MM.1S (cell line): ENCODE measurements around the gene GRIA4.

Source experiments
- DNase-seq: peaks from one replicate; pipeline ENCODE4 v3.0.0-alpha.2; 2015
- H2AFZ ChIP-seq: fragments of 300-600 bp; sonication (generic); 2 replicates; pipeline ENCODE4 v1.6.0; 2016; ENCODE audit warnings: antibody characterized with exemption, low read length
- H3F3A ChIP-seq: fragments of 300-600 bp; sonication (generic); 2 replicates; pipeline ENCODE4 v1.6.1; 2016; ENCODE audit warnings: mild to moderate bottlenecking, antibody characterized with exemption, low read length, moderate library complexity, mixed read lengths; ENCODE audit not compliant: insufficient read depth
- H3K27ac ChIP-seq: fragments of 300-600 bp; sonication (generic); 2 replicates; pipeline ENCODE4 v1.5.1; 2016; ENCODE audit warnings: mild to moderate bottlenecking, low read length
- H3K27me3 ChIP-seq: fragments of 300-600 bp; sonication (generic); replicated peaks from 2 replicates; pipeline ENCODE4 v1.6.0; 2016; ENCODE audit warnings: low read length; ENCODE audit not compliant: insufficient read depth
- H3K36me3 ChIP-seq: fragments of 300-600 bp; sonication (generic); replicated peaks from 2 replicates; pipeline ENCODE4 v1.6.1; 2016; ENCODE audit warnings: mild to moderate bottlenecking, low read length, mixed read lengths; ENCODE audit not compliant: insufficient read depth
- H3K4me1 ChIP-seq: fragments of 300-600 bp; sonication (generic); 2 replicates; pipeline ENCODE4 v1.6.1; 2016; ENCODE audit warnings: low read length, mixed read lengths
- H3K4me2 ChIP-seq: fragments of 300-600 bp; sonication (generic); 2 replicates; pipeline ENCODE4 v1.6.0; 2016; ENCODE audit warnings: low read depth, low read length
- H3K4me3 ChIP-seq: fragments of 300-600 bp; sonication (generic); 2 replicates; pipeline ENCODE4 v1.5.1; 2016; ENCODE audit warnings: low read length, mixed read lengths
- H3K79me2 ChIP-seq: fragments of 300-600 bp; sonication (generic); 2 replicates; pipeline ENCODE4 v1.6.1; 2016; ENCODE audit warnings: mixed run types, low read length, mixed read lengths
- H3K9ac ChIP-seq: fragments of 300-600 bp; sonication (generic); 2 replicates; pipeline ENCODE4 v1.6.1; 2016; ENCODE audit warnings: low read length, mixed read lengths
- H3K9me2 ChIP-seq: fragments of 300-600 bp; sonication (generic); replicated peaks from 2 replicates; pipeline ENCODE4 v1.6.1; 2016; ENCODE audit warnings: mild to moderate bottlenecking, low read length, mixed read lengths; ENCODE audit not compliant: insufficient read depth
- H3K9me3 ChIP-seq: fragments of 300-600 bp; sonication (generic); replicated peaks from 2 replicates; pipeline ENCODE4 v1.6.1; 2016; ENCODE audit warnings: mild to moderate bottlenecking, low read length, mixed read lengths; ENCODE audit not compliant: insufficient read depth
- H4K20me1 ChIP-seq: fragments of 300-600 bp; sonication (generic); 2 replicates; pipeline ENCODE4 v1.6.1; 2016; ENCODE audit warnings: mild to moderate bottlenecking, low read length, moderate library complexity, mixed read lengths; ENCODE audit not compliant: insufficient read depth
- CTCF ChIP-seq: fragments of 300-600 bp; sonication (generic); IDR thresholded peaks from 2 replicates; pipeline ENCODE4 v1.5.1; 2016; ENCODE audit warnings: antibody characterized with exemption, low read length, mixed read lengths
- EZH2 ChIP-seq: fragments of 300-600 bp; sonication (generic); optimal IDR thresholded peaks from 2 replicates; pipeline ENCODE3; 2017; ENCODE audit warnings: low read depth, mild to moderate bottlenecking, antibody characterized with exemption, low read length, mixed read lengths
- EZH2phosphoT487 ChIP-seq: fragments of 300-600 bp; sonication (generic); IDR thresholded peaks from 2 replicates; pipeline ENCODE4 v1.6.1; 2018; ENCODE audit warnings: antibody characterized with exemption, low read length

GRIA4 gene

GRCh38 chr11:105975128-105975527 lies 365.3 kb downstream of the GRIA4 start:
- no peaks in the 10 kb centered on the region for H3K27me3 ChIP-seq
- no peak overlapping the region for H3K4me3 ChIP-seq
- H3K4me2 ChIP-seq: no peak overlapping the region
- H3K9ac ChIP-seq: no peak overlapping the region
- H4K20me1 ChIP-seq: no peaks in the 10 kb centered on the region
- no peaks in the 10 kb centered on the region for H3K9me2 ChIP-seq
- no peak for TF ChIP-seq EZH2phosphoT487
- TF ChIP-seq CTCF: no peak
- no peak for TF ChIP-seq EZH2
- no peak overlapping the region for H3K27ac ChIP-seq
- H3K9me3 ChIP-seq: no peaks in the 10 kb centered on the region
- no peak overlapping the region for H2AFZ ChIP-seq
- DNase-seq: no peak
- H3K79me2 ChIP-seq: no peaks in the 10 kb centered on the region
- H3K4me1 ChIP-seq: no peaks in the 10 kb centered on the region
- H3K36me3 ChIP-seq: no peaks in the 10 kb centered on the region
- no peaks in the 10 kb centered on the region for H3F3A ChIP-seq

GRCh38 chr11:105979997-105980703 lies 370.3 kb downstream of the GRIA4 start:
- H3K9me3 ChIP-seq: no peaks in the 10 kb centered on the region
- no peaks in the 10 kb centered on the region for H3K36me3 ChIP-seq
- H3K27me3 ChIP-seq: no peaks in the 10 kb centered on the region
- H3F3A ChIP-seq: no peaks in the 10 kb centered on the region
- no peaks in the 10 kb centered on the region for H3K4me1 ChIP-seq
- H3K4me2 ChIP-seq: no peak overlapping the region
- no peaks in the 10 kb centered on the region for H3K9me2 ChIP-seq
- no peak overlapping the region for H3K27ac ChIP-seq
- no peaks in the 10 kb centered on the region for H4K20me1 ChIP-seq
- no peak overlapping the region for H2AFZ ChIP-seq
- TF ChIP-seq EZH2 (no peak), EZH2phosphoT487 (no peak), CTCF (no peak)
- no peak overlapping the region for H3K4me3 ChIP-seq
- no peak overlapping the region for H3K9ac ChIP-seq
- DNase-seq: no peak
- no peaks in the 10 kb centered on the region for H3K79me2 ChIP-seq

GRCh38 chr11:105986554-105986953 lies 376.7 kb downstream of the GRIA4 start:
- Histone ChIP-seq H3K9ac (no peak overlapping the region), H3K4me3 (no peak overlapping the region), H3K27me3 (no peaks in the 10 kb centered on the region), H2AFZ (no peak overlapping the region), H3K4me1 (no peaks in the 10 kb centered on the region), H3K36me3 (no peaks in the 10 kb centered on the region), H3K79me2 (no peaks in the 10 kb centered on the region), H3F3A (no peaks in the 10 kb centered on the region), H3K9me2 (no peaks in the 10 kb centered on the region), H3K4me2 (no peak overlapping the region), H3K9me3 (no peaks in the 10 kb centered on the region), H3K27ac (no peak overlapping the region), H4K20me1 (no peaks in the 10 kb centered on the region)
- no peak for TF ChIP-seq EZH2
- no peak for TF ChIP-seq CTCF
- TF ChIP-seq EZH2phosphoT487: no peak
- DNase-seq: no peak
